ENCODE measurements around the gene PLD1. TPM values are rescaled to one million over a fixed set of nuclear protein-coding genes. Genes with fewer than 3 reads are reported as not detected.

Gene PLD1
- total and polyA plus RNA-seq, 2 of the 8 experiments (the other 6 are each of a cell fraction or from before 2014, with no cell fraction given) = 1.2 to 2.6 TPM

DNA sequence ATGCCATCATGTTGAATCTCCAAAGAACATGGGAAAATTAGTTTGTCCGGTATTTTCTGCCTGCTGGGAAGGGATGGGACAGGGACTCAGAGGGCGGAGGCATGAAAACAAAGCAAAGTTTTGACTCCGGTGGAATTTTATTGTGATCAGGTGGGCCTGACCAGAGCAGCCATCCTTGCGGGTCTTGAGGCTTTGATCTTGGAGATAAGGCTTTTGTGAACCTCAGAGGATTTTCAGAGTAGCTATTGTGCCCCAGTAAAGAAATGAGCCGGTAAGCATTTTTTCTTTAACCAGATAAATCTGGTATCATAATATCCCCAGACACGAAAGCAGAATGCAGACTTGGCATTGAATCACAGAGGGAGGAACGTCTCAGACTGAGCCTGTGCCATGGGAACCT lies 250.7 kb downstream of the PLD1 start (continued):
- TF ChIP-seq TAF7 (optimal IDR thresholded peaks at IDR 0.05; ENCODE audit: borderline replicate concordance, low read depth, low read length) = no peak

All from H1 (cell line).